Effector CD8-positive, alpha-beta T cell (primary cell): ENCODE data around the gene FHAD1.
"Not testable (repeated sequence)": the region's sequence is repeated elsewhere in the genome, so short reads cannot be mapped to it uniquely, and the experiment has no call there.

ENCODE experiments used
- DNase-seq: peaks from one replicate; lab custom pipeline; 2025; lab: John Stamatoyannopoulos, UW

The FHAD1 gene

DNA sequence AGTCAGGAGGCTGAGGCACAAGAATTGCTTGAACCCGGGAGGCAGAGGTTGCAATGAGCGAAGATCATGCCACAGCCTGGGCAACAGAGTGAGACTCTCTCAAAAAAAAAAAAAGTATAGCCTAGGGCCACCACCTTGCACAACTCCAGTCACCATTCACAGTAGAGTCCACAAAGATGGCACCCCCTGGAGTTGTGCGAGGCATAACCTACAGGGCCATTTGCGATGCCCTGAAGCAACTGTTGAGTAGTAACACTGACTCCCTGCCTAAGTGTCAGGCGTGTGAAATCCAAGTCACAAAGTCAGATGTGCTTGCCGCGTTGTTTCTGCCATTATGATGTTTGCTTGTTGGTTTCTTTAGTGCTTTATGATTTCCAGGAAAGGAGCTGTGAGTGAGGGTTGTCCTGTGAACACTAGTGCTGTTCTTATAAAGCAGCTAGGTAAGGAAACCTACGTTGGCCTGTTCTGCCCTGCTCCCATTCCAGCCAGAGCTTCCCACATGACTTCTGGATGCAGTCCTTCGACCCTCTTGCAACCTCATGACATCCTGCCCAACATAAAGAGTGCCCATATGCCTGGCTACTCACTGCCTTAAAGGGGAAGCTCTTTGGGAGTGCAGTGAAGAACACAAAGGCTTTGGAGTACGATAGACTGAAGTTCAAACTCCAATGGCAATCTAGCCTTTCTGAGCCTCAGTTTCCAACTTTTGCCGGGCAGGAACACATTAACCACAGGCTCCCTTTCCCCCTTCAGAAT, 29.8 kb downstream of the FHAD1 start:
- DNase-seq = no peak

DNA sequence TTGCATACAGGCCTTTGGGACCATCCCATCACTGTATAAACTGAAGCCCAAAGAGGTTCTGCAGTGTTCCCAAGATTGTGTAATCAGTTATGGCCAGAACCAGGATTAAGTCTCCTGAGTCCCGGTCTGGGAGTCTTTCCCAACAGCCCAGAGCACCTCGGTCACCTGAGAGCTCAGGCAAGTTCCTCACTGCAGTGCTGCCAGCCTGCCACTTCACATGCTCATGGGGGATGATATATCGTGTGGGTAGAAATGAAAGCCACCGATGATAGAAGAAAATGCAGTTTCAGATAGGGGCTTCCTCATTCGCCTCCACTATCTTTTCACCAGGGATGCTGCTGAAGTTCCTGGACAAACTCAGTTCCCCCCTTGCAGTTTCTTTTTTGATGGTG, 30.4 kb downstream of the FHAD1 start:
- DNase-seq = no peak

DNA sequence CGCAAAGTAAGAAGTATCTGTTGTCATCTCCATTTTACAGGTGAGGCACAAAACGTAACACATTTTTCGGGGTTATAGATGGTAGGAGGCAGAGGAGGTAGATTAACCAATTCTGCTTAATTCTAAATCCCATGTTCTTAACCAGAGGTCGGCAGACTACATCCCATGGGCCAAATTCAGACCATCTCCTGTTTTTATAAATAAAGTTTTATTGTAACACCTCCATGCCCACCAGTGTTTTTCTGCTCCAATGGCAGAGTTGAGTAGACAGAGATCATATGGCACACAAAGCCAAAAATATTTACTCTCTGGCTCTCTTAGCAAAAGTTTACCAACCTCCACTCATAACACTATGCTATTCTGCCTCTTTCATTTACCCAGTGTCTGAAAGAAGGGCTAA, 30.9 kb downstream of the FHAD1 start:
- no peak for DNase-seq

DNA sequence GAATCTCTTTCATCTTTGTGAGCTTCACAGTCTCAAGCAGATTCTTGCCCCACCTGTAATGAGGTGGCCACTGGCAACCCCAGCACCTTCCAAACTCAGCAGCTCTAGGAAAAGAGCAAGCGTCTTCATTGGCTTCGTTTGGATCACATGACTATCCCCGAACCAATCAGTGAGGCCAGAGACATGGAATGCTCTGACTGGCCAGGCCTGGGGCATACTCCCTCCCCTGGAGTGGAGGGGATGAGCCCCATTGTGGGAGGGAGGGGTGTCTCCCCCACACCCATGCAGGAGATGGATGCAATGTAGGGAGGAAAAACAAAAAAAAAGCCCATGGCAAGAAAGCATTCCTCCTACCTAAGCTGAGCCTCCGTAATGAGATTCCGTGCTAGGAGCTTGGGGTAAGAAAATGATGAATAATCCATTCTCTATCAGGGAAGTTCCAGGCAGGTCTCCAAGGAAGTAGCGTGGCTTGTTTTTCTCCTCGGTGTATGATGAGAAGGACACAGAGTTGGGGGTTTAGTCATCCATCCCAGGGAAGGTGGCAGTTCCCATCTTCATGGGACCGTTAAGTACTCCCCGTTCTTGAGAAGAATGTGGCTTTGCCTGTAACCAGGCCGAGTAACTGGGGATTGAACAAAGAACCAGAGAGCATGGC, 32.7 kb downstream of the FHAD1 start:
- no peak for DNase-seq

DNA sequence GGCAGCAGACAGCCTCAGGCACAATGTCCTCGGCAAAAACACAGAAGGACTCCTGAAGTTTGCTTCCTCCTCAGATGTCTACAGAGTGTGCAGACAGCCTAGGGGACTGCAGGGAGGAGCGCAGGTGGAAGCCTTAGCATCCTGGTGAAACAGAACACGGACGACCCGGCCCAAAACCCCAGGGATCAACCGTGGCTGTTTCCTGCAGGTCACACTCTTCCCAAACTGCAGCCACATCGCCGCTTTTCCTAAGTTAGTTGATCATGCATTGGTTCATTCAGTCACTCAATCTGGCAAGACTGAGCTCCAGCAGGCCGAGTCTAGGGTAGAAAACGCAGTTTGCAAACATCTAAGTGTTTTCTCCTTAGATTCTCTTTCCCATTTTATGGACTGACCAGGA, 33.4 kb downstream of the FHAD1 start:
- DNase-seq = no peak

DNA sequence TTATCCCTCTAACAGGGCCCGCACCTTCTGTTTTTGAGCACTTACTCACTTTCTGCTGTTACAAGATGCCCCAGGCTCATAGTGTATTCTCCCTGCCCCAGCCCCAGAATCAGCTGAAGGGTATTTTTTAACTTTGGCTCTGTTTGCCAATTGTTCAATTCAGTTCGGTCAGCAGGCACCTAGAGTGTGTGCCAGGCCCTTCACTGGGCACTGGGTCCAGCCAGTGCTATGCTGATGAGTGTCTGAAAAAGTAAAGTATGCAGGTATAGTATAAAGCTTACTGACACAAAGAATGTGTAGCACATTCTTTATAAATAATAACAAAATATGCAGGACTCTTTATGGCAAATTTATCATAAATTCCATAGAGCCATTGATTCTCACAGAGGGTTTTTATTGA, 35.0 kb downstream of the FHAD1 start:
- no peak for DNase-seq

DNA sequence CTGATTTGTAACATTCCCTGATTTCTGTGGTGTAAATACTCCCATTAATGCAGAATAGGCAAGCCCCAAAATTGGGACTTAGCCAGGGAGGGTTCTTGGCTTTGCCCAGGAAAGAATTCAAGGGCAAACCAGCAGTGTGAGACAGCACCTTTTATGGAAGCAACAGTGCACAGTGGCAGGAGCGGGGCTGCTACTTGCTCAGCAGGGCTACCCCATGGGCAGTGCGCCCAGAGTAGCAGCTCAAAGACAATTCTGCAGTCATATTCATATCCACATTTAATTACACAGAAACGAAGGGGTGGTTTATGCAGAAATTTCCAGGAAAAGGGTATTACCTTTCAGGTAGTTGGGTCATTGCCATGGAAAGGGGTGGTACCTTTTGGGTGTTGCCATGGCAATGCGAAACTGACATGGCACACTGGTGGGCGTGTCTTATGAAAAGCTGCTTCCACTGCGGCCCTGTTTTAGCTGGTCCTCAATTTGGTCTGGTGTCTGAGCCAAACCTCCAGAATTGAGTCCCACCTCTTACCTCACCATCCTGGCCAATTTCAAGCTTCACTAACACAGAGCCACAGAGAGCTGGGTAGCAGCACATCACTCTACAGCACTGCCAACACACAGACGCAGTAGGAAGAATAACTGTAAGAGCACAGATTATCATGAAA, 35.9 kb downstream of the FHAD1 start:
- DNase-seq = no peak

DNA sequence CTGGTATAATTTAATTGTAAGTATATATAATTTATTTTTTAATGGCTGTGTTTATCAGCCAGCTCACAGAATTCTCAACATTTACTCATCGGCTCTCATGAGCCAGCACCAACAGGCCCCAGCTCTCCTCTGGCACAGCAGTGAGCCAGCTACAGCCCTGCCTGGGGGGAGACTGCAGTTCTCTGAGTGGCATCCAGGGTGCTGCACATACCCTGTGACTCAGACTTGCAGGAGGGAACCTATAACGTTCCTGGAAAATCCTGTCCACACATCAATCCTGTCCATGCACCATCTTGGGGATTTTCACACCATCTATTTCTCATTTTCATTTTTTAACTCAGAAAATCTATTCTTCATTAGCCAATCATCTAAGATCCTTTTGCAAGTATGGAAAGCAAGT, 36.5 kb downstream of the FHAD1 start:
- no peak for DNase-seq

DNA sequence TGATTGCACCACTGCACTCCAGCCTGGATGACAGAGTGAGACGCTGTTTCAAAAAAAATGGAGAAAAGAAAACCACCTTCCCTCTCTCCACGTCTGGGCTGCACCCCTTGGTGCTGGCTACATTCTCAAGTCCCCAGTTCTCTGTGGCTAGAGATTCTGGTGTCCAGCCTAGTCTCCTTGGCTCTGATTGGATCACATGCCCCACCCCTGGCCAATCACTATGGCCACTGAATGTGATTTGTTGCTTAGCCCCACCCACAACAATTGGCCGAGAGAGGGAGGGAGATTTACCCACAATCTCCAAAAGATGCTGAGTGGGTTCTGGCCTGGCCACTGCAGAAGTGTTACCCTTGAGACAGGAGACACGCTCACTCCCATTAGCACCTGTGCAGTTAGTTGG, 39.4 kb downstream of the FHAD1 start:
- DNase-seq = no peak

DNA sequence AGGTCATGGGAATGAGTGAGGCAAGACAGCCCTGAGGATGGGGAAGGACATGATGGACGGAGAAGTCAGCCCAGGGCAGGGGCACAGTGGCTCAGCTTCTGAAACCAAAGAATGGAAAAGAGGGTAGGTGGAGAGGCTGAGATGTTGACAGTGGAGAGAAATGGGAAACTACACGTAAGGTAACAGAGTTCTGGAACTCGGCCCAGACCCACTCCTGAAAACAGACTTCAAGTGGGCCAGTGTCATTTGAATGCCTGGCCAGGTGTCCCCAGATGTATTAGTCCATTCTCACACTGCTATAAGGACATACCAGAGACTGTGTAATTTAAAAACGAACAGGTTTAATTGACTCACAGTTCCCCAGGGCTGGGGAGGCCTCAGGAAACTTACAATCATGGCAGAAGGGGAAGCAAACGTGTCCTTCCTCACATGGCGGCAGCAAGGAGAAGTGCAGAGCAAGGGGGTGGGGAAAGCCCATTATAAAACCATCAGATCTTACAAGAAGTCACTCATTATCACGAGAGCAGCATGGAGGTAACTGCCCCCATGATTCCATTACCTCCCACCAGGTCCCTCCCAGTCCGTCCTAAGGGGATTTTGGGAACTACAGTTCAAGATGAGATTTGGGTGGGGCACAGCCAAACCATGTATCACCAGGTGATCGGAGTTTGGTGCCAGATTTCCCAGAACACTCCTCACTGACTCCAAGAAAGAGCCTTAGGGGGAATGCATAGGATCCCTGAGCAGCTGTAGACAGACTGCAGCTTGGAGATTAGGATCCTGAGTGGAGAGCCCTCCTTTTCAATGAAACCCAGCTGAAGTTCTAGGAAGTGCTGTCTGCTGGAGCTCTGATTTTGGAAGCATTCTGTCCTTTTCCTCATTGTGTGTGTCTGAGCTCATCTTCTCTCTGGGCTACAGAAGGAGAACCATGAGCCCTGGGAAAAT, 40.3 kb downstream of the FHAD1 start:
- no peak for DNase-seq

DNA sequence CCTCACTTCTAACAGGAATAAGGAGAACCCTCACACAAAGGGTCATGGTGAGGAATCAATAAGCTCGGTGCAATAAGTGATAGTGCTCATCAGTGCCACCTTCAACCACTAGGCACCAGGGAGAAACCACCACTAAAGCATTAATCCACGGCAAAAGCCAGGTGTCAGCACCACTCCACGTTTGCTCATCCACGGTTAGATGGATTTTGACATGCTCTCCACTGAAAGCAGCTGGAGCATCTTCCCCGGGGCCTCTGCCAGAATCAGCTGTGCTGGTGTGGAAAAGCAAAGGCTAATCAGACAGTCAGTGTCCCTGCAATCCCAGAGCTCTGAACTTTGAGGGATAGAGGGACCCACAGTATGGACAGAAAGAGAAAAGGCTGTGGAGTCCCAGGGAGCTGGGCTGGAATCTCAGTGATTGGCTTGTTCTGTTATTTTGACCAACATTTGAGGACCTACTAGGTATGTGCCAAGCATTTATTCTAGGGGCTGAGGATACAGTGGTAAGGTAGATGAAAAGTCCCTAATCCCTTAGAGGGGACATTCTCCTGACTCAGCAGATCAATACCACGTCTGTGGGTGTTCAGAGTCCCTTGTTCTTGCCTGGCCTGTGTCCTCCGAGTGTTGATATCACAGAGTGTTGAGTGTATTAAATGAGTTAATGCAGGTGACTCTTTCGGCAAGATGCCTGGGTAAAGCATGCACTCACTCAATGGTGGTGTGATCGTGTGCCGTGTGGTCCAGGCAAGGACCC, 41.3 kb downstream of the FHAD1 start:
- no peak for DNase-seq

DNA sequence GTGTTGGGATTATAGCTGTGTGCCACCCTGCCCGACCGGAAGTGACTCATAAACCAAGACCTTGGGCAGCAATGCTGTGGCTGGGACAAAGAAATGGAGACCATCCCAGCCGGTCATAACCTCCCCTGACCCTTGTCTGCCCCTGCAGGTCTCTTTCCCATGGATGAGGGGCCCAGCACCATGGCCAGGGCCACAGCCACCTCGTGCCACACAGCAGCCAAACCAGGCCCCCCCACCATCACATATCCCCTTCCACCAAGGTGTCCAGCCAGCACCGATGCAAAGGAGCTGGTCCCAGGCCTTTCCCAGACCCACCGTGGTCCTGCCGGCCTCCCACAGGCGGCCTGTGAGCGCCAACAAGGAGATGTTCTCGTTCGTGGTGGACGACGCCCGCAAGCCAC, 42.2 kb downstream of the FHAD1 start:
- no peak for DNase-seq

DNA sequence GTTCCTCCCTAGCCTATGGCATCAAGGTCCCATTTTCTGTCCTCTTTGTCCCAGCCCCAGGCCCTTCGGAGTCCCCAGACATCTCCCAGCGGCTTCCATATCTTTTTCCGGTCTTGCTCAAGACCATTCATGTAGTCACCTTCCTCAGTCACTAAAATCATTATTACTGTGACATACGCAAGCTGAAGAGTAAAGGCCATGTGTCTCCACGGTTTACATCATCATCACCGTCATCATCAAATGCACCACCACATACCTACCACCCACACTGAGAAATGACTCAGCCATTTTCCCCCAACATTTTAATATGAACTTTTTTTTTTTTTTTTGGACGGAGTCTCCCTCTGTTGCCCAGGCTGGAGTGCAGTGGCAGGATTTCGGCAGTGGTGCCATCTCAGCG, 43.4 kb downstream of the FHAD1 start:
- no peak for DNase-seq

DNA sequence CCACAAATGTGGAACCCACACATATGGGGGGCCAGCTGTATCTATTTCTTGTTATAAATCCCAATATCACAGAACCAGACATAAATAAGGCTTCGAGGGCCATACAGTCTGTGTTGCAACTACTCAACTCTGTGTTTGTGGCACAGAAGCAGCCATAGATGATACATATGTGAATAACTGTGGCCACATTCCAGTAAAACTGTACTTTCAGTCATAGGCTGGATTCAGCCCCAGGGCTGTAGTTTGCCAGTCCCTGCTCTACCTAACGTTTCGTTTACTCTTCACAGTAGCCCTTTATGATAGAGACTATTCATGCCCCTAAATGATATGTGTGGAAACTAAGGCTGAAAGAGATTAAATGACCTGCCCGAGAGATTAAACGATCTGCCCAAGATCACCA, 48.7 kb downstream of the FHAD1 start:
- no peak for DNase-seq

DNA sequence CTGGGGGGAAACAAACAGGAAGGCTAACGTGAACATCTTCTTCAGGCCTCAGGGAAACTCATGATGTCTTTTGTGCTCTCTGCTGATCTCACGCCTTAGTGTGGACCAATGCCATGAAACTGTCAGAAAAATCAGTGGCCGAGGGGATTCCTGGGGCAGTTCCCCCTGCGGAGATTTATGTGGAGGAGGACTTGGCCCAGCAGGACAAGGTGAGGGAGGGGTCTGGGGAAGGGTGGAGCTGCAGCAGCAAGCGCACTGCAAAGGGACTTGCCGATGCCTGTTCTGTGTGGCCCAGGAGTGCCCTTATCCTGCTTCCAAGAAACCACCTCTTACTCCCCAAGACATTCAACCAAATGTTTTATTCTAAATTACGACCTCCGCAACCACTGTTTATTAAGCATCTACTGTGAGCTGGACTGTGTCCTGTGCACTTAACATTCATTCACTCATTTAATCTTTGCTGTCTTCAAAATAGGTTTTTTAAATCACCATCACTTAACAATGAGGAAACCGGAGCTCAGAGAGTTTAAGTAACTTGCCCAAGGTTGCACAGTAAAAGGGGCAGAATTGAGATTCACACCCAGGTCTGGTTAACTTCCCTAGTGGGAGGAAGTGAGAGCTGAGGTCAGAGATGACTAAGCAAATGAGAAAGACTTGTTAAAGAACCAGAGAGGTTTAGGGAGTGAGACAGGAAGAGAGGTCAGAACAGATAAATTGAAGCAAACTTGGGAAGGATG, 49.7 kb downstream of the FHAD1 start:
- DNase-seq = no peak

DNA sequence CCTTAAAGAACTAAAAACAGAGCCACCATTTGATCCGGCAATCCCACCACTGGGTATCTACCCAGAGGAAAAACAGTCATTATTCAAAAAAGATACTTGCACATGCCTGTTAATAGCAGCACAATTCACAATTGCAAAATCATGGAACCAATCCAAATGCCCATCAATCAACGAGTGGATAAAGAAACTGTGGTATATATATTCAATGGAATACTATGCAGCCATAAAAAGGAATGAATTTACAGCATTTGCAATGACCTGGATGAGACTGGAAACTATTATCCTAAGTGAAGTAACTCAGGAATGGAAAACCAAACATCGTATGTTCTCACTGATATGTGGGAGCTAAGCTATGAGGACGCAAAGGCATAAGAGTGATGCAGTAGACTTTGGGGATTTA, 51.0 kb downstream of the FHAD1 start:
- DNase-seq = not testable (repeated sequence)

DNA sequence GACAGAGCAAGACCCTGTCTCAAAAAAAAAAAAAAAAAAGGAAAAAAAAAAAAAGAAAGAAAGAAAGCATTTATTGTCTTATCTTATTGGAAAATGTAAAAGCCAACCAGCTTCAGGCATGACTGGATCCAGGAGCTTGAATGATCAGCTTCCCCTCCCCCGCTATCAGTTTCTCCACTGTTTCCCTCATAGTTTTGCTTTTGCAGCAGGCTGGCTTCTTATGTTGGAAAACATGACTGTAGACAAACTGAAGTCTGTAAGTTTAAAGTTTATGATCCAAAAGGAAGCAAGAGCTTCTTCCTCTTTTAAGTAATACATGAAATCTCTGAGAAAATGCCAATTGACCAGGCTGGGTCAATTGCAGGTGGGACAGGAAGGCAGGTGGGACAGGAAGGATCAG, 52.2 kb downstream of the FHAD1 start:
- DNase-seq = no peak

DNA sequence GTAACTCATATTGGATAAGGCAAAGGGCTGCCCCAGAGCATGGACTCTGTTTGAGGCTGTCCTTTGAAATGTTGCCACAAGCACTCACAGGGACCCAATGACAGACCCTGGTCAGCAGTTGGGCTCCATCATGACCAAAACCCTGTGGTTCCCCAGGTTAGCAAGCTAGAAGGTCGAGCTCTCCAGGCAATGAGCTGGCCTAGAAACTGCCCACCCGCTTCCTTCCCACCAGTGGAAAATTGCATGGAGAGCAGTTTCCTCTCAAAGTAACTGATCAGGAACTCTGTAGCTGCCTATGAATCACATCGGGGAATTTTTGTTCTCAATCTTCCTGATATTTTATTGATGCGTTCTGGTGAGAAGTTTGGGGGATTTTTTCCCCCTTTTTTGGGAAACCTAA, 52.8 kb downstream of the FHAD1 start:
- no peak for DNase-seq

DNA sequence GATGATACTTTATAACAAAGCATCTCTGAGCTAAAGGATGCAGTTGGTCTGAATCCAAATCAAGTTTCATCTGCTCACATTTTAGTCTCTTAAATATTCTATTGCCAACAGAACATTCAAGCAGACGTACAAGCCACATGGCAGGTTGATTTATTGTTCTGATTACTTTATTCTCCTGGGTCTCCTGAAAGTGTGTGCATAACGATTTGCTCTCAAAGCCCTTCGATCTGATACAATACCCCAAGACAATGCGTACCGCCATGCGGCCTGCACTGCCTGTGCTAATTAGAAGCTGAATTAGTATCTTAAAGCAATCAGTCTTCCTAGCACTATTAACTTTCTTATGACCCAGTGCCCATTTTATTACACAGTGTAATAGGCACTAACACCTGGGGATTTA, 56.9 kb downstream of the FHAD1 start:
- DNase-seq = no peak

DNA sequence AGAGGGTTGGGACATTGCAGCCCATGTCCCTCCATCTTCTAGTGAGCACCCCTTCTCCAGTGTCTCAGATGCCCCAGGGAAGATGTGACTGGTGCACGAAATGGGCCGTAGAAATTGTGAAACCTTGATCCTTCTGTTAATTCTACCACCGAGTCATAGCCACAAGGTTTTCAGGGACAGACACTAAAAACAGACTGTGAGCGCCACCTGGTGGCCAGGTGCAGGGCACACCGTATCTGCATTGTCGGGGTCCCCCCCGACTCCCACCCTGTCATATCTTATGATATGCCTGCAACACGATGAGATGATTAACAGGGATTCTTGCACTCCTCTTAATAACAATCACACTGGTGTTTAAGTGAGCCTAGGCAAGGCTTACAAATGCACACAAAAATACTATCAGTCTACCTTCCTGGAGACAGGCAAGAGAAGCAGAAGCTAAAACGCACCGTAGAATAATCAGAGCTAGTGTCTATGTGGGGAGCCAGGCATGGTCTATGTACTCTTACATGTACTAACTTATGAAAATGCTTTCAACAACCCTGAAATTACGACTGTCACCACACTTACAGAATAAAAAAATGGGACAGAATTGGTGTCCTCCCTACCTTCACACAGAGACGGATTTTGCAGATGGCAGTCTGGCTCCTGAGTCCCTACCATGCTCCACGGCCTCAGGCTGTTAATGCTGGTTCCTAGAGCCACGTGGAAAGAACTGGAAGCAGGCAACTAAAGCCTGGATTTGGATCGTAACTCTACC, 57.9 kb downstream of the FHAD1 start:
- DNase-seq = peak; percentile 57
